ENCODE data around the gene MRGPRF.

The MRGPRF gene

GRCh38 chr11:69024509-69024908 is 11.5 kb upstream of the MRGPRF start:
- DNase-seq (ENCODE audit: low read depth in 2 of 2, low spot score in 1 of 2) = no peak

GRCh38 chr11:69022260-69022659 is 9.2 kb upstream of the MRGPRF start:
- DNase-seq (ENCODE audit: low read depth in 2 of 2, low spot score in 1 of 2) = no peak

- DNase-seq (ENCODE audit: low read depth in 2 of 2, low spot score in 1 of 2) = no peak
Observed at GRCh38 chr11:69018924-69019323, 5.9 kb upstream of the MRGPRF start.

GRCh38 chr11:69017951-69018350 is 4.9 kb upstream of the MRGPRF start:
- no peak for DNase-seq (ENCODE audit: low read depth in 2 of 2, low spot score in 1 of 2)

GRCh38 chr11:69014898-69015549 is 2.0 kb upstream of the MRGPRF start:
- DNase-seq (ENCODE audit: low read depth in 2 of 2, low spot score in 1 of 2) = no peak

GRCh38 chr11:69014084-69014851 is 1.2 kb upstream of the MRGPRF start:
- no peak for DNase-seq (ENCODE audit: low read depth in 2 of 2, low spot score in 1 of 2)

- DNase-seq (ENCODE audit: low read depth in 2 of 2, low spot score in 1 of 2) = no peak
Observed at GRCh38 chr11:69012092-69013008, 696 bp downstream of the MRGPRF start.

GRCh38 chr11:69011624-69012091 is 1.4 kb downstream of the MRGPRF start:
- DNase-seq (ENCODE audit: low read depth in 2 of 2, low spot score in 1 of 2) = no peak

- no peak for DNase-seq (ENCODE audit: low read depth in 2 of 2, low spot score in 1 of 2)
Observed at GRCh38 chr11:69010964-69011623, 2.0 kb downstream of the MRGPRF start.

- no peak for DNase-seq (ENCODE audit: low read depth in 2 of 2, low spot score in 1 of 2)
Observed at GRCh38 chr11:69010361-69010891, 2.6 kb downstream of the MRGPRF start.

GRCh38 chr11:69009441-69010211 is 3.4 kb downstream of the MRGPRF start:
- no peak for DNase-seq (ENCODE audit: low read depth in 2 of 2, low spot score in 1 of 2)

- DNase-seq (ENCODE audit: low read depth in 2 of 2, low spot score in 1 of 2) = no peak
Observed at GRCh38 chr11:69008737-69009440, 4.2 kb downstream of the MRGPRF start.

GRCh38 chr11:69007975-69008381 is 5.1 kb downstream of the MRGPRF start:
- DNase-seq (ENCODE audit: low read depth in 2 of 2, low spot score in 1 of 2) = no peak

- no peak for DNase-seq (ENCODE audit: low read depth in 2 of 2, low spot score in 1 of 2)
Observed at GRCh38 chr11:69006816-69007215, 6.2 kb downstream of the MRGPRF start.

- DNase-seq (ENCODE audit: low read depth in 2 of 2, low spot score in 1 of 2) = no peak
Observed at GRCh38 chr11:69005631-69006368, 7.2 kb downstream of the MRGPRF start.

GRCh38 chr11:69005183-69005630 is 7.8 kb downstream of the MRGPRF start:
- DNase-seq (ENCODE audit: low read depth in 2 of 2, low spot score in 1 of 2) = no peak

GRCh38 chr11:69004411-69005182 is 8.4 kb downstream of the MRGPRF start:
- no peak for DNase-seq (ENCODE audit: low read depth in 2 of 2, low spot score in 1 of 2)

GRCh38 chr11:69003866-69004367 is 9.1 kb downstream of the MRGPRF start:
- DNase-seq (ENCODE audit: low read depth in 2 of 2, low spot score in 1 of 2) = no peak

Data from stimulated activated CD8-positive, alpha-beta memory T cell treated with anti-CD3 and anti-CD28 coated beads, Interleukin-4, amount 100 ng/mL, for 4 hours (primary cell).